Measurements from ENCODE around the gene JTB.
A peak's percentile ranks its signal among the peaks of the same experiment; 100 is the strongest.

The JTB gene

DNA sequence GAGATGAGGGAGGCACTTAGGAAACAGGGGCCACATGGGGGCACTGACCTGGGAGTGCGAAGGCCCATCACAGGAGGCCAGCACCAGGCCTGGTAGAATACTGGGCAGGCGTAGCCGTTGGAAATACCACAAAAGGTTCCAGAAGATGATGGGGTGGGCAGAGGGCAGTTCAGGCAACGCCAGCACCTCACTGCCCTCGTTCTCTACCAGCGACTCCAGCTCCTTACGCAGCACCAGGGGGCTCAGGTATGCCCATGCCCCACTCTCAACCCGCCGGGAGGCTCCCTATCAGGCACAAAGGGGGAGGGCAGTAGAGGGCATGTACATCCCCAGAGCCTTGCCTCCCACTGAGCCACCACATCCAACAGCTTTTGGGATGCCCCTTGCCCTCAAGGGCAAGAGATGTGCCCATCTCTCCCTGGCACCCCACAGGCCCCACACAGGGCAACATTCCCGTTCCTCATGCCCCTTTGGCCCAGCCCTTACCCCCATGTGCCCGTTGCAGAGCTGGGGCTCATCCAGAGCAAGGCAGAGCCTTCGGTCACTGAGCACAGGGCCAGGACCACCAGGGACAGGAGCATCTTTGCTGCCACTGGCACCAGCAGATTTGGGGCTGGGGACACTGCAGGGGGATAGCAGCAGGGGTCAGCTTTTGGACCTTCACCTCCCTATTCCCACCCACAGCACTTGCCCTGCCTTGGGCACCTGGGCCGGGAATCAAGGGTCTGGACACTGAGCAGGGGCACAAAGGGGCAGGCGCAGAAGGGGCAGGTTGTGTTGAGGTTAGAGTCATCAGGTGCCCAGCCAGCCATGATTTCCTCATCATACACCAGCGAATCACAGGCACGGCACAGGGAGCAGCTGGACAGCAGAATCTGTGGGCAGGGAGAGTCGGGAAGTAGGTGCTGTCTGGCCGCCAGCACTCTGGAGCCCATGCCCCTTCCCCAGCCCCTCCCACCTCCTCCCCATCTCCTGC lies 45.0 kb downstream of the JTB start:
- DNase-seq (ENCODE audit: low read depth) = no peak

DNA sequence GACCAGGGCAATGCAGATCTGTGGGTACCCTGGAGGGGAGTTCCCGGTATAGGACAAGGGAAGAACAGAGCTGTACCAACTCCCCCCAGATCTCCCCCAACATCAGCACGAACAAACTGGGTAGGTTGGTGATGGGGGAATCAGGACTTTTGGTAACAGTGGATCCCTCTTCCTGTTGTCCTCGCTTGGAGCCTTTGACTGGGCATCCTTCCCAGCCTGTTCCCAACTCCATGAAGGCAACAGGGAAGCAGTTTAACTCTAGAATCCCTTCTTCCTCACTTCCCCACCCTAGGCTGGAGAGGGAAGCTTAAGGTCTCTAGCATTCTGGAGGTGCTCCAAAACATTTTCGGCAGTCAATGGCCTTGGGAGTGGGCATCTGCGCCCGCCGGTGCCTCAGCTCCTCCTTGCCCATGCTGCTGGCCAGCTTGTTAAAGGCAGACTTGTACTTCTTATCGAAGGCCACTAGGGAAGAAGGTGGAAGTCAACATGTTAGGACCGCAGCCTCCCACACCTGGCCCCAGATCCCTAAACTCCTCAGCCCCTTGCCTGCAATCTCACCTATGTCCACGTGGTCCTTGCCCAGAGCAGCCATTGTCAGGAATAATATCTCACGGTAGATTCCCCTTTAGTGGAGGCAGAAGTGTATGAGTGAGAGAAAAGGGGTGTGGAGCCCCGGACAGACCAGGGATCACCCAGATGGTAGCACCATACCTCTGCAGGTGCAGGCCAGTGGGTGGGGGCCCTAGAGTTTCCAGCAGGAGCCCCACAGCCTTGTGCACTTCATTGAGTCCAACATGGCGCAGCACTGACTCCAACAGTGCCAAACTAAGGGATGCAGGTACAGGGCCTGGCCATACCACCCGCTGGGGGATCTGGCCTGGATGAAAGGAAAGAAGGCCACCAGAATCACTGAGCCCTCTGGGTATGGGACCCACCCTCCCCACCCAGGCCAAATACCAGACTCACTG lies 47.2 kb downstream of the JTB start:
- no peak for DNase-seq (ENCODE audit: low read depth)

DNA sequence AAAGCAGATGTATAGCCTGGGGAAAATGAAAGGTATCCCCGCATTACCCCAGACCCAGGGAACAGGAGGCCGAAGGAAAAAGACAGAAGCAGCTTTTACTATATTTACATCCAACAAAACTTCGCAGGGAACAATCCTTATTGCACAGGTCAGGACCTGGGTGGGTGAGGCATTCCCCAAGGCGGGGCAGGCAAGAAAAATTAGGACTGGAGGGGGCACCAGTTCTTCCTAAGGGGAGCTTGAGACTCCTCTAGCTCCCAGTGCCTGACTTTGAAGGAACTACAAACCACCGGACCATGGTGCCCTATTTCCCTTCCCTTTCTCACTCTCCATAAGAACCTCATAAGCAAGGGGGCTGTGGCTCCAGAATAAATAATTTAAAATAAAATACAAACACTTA lies 48.0 kb downstream of the JTB start:
- DNase-seq (ENCODE audit: low read depth) = no peak

DNA sequence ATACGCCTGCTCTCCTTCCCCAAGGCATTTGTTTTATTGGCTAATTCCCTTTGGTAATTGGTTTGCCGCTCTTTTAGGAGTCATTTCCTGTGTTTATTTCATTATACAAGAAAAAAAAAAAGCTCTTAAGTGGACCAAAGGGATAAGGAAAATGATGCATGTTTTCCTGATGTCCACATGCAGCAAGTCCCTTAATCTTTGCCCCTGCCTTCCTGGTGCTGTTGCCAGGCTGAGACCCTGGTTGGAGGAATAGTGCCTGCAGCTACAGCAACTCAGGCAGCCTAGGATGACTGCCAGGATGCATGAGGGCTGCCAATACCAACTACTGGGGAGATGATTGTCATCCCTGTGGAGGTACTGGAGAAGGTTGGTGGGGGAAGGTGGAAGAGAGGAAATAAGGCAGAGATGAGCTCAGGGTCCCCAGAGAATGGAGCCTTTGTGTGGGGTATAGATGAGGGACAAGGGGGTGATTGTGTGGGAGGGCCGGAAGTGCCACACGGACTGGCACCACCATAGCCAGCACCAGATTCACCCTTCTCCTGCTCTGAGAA lies 48.6 kb downstream of the JTB start:
- DNase-seq (ENCODE audit: low read depth) = peak; percentile 68

DNA sequence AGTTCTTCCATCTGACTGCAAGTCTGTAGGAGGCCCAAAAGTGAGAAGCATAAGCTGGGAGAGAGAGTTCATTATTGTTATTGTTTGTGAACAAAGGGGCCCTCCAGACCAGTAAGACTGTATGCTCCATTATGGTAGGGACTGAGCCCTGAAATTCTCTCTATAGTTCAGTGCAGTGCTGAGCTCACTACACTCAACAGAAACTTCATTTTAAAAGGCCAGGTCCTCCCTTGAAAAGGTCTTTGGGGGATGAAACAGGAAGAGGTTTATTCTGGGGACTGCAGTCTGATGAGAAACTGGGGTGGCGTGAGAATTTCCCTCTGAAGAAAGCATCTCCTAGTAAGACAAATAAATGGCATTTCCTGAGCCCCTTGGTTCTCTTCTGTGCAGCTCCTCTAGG lies 49.2 kb downstream of the JTB start:
- DNase-seq (ENCODE audit: low read depth) = no peak

DNA sequence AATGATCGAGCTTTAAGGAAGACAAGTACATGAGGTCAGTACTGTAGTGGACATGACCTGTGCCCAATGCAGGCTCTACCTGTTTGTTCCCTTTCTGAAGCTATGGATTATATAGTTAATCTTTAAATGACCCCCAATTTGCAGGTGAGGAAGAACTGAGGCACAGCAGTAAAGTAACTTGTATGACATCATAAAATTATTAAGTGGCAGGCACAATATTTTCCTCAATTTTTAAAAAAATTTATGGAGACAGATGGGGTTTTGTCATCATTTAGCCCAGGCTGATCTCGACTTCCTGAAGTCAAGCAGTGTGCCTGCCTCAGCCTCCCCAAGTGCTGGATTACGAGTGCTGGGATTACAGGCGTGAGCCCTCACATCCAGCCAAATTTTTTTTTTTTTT lies 51.1 kb downstream of the JTB start:
- DNase-seq (ENCODE audit: low read depth) = no peak
